ENCODE results near the gene FBXL7.

FBXL7 gene

DNA sequence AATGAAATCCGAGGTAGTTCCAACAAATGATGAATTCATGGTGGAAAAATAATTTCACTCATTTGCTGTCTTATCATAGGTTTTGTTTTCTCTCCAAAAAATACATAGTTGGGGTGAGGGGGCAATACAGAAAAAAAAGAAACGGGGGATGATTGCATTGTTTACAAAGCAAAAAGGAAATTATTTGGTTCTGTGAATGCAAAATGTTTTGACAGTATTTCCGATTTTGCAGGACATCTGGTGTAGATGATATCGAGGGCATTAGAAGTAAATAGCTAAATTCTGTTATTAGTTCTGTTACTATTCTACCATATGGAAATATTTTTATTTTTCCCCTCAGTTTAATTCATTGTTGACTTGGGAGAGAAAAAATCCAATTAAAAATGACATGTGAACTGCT, 477.9 kb downstream of the FBXL7 start:
- no peak for DNase-seq

- DNase-seq: no peak
These were observed 480.9 kb downstream of the FBXL7 start for GRCh38 chr5:15980835-15981234.

GRCh38 chr5:15983392-15983791, 483.4 kb downstream of the FBXL7 start:
- no peak for DNase-seq

Data from CD4-positive, alpha-beta T cell treated with Interleukin-17A for 4 hours (primary cell).